AG04450 (cell line): ENCODE results near the gene IBA57. TPM values are rescaled to one million over a fixed set of nuclear protein-coding genes. Genes with fewer than 3 reads are reported as not detected.
A peak's percentile ranks its signal among the peaks of the same experiment; 100 is the strongest.

Experiments used
- CTCF ChIA-PET: fragments of 300-600, 350-600 bp; formaldehyde crosslinking; extraction: SDS; loops from one replicate; lab custom pipeline; 2022; ENCODE audit warnings: antibody characterized with exemption, inconsistent platforms; lab: Charles Lee
- POLR2A ChIA-PET: fragments of 350-600 bp; formaldehyde crosslinking; extraction: SDS; loops from one replicate; lab custom pipeline; 2021; ENCODE audit warnings: antibody characterized with exemption, inconsistent platforms; lab: Yijun Ruan, JAX
- DNase-seq: peaks from one replicate; pipeline ENCODE4 v3.0.0-alpha.2; 2011; ENCODE audit warnings: low read depth, low spot score
- H3K27ac ChIP-seq: one replicate; pipeline ENCODE4 v1.5.1; 2012; ENCODE audit warnings: low read depth, low read length, control low read depth
- H3K27me3 ChIP-seq: one replicate; pipeline ENCODE4 v1.6.0; 2012; ENCODE audit warnings: low read length; ENCODE audit not compliant: control insufficient read depth, insufficient read depth
- H3K4me3 ChIP-seq: 2 replicates; pipeline ENCODE4 v1.5.1; 2011; ENCODE audit warnings: mild to moderate bottlenecking, low read depth, low read length, control low read depth
- H3K9me3 ChIP-seq: 2 replicates; pipeline ENCODE4 v1.5.1; 2012; ENCODE audit warnings: low read length; ENCODE audit not compliant: control insufficient read depth, insufficient read depth
- polyA plus RNA-seq: library from polyadenylated mRNA; depleted of rRNA; stranded (reverse); fragments of >200 nt; gene quantifications from 2 replicates; pipeline ENCODE4 v1.2.3, GENCODE V29; 2011
- TF ChIP-seq, protein P1 (sequence below): IDR thresholded peaks from 2 replicates; pipeline ENCODE4 v1.5.1; 2011; ENCODE audit warnings: low read depth, low read length, control low read depth, inconsistent platforms

IBA57 gene
- polyA plus RNA-seq, 1 experiment = 1.4 TPM

DNA sequence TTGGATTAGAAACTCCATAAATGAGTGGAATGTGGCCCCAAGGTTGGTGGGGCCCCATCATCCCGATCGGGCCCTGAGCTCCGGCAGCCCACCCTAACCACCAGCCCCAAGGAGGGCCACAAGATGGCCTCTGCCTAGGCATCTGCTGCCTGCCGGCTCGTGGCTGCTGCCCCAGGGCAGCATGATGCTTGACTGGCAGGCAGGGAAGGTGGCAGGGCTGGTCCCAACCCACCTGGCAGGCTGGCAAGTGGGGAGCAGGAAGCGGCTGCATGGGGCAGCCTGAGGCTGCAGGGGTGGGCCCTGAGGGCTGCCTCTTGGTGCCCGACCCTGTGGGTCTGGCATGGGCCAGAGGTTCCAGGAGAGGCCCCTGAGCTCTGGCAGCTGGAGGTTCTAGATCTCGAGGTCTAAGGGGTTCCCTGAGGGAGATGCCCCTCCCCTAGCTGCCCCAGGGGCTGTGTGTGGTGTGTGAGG is 16.6 kb upstream of the IBA57 start:
- Histone ChIP-seq H3K27ac (peak overlapping the region; percentile 84), H3K4me3 (no peak overlapping the region), H3K27me3 (no peaks in the 10 kb centered on the region), H3K9me3 (no peaks in the 10 kb centered on the region; the same call in 1 of the 2 replicates)
- ChIA-PET CTCF (interaction anchor here (1.3 to 2.2 kb wide), 2 partner anchors 17 to 18 kb away, joined by 4 to 13 read pairs; partner anchors contain the start of gene IBA57), POLR2A (no interaction called here)
- TF ChIP-seq, protein P1, sequence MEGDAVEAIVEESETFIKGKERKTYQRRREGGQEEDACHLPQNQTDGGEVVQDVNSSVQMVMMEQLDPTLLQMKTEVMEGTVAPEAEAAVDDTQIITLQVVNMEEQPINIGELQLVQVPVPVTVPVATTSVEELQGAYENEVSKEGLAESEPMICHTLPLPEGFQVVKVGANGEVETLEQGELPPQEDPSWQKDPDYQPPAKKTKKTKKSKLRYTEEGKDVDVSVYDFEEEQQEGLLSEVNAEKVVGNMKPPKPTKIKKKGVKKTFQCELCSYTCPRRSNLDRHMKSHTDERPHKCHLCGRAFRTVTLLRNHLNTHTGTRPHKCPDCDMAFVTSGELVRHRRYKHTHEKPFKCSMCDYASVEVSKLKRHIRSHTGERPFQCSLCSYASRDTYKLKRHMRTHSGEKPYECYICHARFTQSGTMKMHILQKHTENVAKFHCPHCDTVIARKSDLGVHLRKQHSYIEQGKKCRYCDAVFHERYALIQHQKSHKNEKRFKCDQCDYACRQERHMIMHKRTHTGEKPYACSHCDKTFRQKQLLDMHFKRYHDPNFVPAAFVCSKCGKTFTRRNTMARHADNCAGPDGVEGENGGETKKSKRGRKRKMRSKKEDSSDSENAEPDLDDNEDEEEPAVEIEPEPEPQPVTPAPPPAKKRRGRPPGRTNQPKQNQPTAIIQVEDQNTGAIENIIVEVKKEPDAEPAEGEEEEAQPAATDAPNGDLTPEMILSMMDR = no peak
- no peak for DNase-seq

DNA sequence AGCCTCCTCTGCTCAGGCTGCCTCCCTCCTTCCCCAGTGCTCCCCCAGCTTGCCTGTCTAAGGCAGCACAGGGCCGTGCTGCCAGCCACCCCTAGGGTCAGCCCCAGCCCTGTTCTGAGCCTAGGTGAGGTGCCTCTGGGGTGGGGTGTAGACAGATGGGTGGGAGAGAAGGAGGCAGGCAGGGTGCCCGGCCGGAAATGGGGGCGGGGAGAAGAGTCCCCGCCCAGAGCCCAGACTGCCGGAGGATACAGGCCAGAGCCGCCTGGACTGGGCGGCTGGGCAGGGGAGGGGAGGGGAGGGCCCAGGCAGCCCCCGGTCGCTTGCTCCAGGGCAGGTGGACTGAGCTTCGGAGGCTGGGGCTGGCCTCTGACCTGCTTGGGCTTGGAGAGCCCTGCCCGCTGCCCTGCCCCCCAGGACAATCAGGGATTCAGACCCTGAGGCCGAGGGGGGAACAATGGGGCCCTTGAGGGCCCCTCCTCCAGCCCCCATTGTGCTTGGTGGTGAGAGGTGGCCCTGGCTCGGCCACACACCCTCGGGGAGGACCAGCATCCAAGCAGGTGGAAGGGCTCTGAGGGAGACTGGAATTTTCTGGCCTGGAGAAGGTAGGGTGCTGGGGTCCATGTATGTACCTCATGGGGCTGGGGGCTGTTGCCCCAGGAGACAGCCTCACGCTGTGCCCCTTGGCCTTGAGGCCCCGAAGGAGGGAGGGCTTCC is 16.0 kb upstream of the IBA57 start, which contains the start of gene GJC2:
Gene GJC2, plus strand, starts transcription at position 525 of the 714 bp plus-strand sequence. CDS start 7,829 bp downstream, outside the sequence.
- H3K4me3 ChIP-seq = peak within 1 kb of the TSS; percentile 39
- TF ChIP-seq, protein P1 = no peak
- POLR2A ChIA-PET = interaction anchor here (0.6 to 2.2 kb wide), 2 partner anchors 16 to 55 kb away, joined by 3 to 15 read pairs; partner anchors contain the start of gene IBA57
- H3K27ac ChIP-seq = peak within 1 kb of the TSS; percentile 84
- no peaks in the 10 kb centered on the region for H3K27me3 ChIP-seq
- DNase-seq = no peak
- CTCF ChIA-PET = interaction anchor here (0.6 to 2.2 kb wide), 4 partner anchors 16 to 43 kb away, joined by 3 to 13 read pairs (median 4); partner anchors contain the start of gene IBA57
- H3K9me3 ChIP-seq = no peaks in the 10 kb centered on the region; the same call in 1 of the 2 replicates

DNA sequence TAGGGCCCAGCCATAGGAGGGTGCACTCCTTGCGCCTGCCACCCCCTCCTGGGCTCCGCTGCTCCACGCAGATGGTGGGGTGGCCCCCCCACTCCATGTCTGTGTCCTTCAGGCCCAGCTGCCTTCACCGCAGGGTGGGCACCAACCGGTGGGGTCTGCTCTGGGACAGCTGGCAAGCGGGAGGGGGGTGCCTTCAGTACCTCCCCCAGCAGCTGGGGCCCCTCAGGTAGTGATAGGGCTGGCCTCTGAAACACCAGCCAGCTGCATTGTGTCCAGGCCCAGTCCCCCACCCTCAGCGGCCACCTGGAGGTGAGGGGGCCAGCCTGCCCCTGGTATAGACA is 15.5 kb upstream of the IBA57 start:
- CTCF ChIA-PET = interaction anchor here (0.6 to 3.9 kb wide), 5 partner anchors 15 to 44 kb away, joined by 3 to 26 read pairs (median 12); partner anchors contain the start of gene IBA57
- Histone ChIP-seq H3K27me3 (no peaks in the 10 kb centered on the region), H3K9me3 (no peaks in the 10 kb centered on the region; the same call in 1 of the 2 replicates), H3K27ac (peak overlapping the region; percentile 84), H3K4me3 (peak overlapping the region; percentile 39)
- DNase-seq = no peak
- TF ChIP-seq, protein P1 = no peak
- POLR2A ChIA-PET = interaction anchor here (0.6 to 2.2 kb wide), 4 partner anchors 10 to 68 kb away, joined by 3 to 15 read pairs (median 4); partner anchors contain the start of genes ARF1 and IBA57

DNA sequence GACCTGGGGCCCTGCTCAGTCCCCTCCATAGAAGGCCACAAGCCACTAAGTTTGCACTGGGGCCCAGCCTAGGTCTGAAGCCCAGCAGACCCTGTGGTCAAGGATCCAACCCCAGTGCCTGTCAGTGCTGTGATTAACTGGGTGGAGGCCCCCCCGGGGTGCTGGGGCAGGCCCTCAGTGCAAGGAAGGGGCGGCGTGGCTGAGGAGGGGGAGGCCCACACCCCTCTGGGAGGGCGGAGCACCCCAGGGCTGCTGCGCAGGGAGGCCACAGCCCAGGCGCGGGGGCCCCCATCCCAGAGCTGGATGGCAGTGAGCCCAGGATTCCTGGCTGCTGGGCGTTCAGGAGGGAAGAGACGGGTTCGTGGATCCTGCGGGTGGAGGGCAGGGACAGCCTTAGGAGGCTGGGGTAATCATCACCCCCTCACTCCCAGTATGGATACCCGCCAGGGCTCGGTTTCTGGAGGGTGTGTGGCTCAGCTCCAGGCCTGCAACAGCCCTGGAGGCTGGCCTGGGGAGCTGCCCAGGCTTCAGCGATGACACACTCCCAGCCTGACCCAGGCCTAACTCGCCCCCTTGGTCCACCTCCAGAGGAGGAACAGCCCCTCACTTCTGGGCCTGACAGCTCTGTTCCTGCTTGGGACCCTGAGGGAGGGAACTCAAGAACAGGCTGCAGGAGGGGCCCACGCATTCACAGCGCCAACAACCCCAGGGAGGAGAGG is 15.0 kb upstream of the IBA57 start:
- DNase-seq = peak; percentile 65
- TF ChIP-seq, protein P1 = no peak
- POLR2A ChIA-PET = interaction anchor here (0.7 to 2.2 kb wide), 3 partner anchors 10 to 69 kb away, joined by 3 to 15 read pairs (median 4); partner anchors contain the start of genes ARF1 and IBA57
- CTCF ChIA-PET = interaction anchor here (2.2 to 3.9 kb wide), 2 partner anchors 14 to 20 kb away, joined by 12 to 26 read pairs; partner anchors contain the start of gene IBA57
- Histone ChIP-seq H3K9me3 (no peaks in the 10 kb centered on the region; the same call in 1 of the 2 replicates), H3K4me3 (peak overlapping the region; percentile 39), H3K27me3 (no peaks in the 10 kb centered on the region), H3K27ac (peak overlapping the region; percentile 84)
